ENCODE measurements around the gene FEM1B. TPM values are rescaled to one million over a fixed set of nuclear protein-coding genes. Genes with fewer than 3 reads are reported as not detected.

Gene FEM1B
- total RNA-seq, 2 experiments from 2014 or later: 35.5 to 37.3 TPM

GRCh38 chr15:68310178-68310803, 32.7 kb downstream of the FEM1B start:
- H3K4me1 ChIP-seq (ENCODE audit: insufficient read depth, low read length, poor library complexity, severe bottlenecking): peaks cover 4% of the 10 kb centered on the region
- CTCF ChIA-PET (ENCODE audit: unreplicated experiment): no interaction called here
- POLR2A ChIA-PET: no interaction called here
- no peak overlapping the region for H3K27ac ChIP-seq (ENCODE audit: low read depth, low read length, poor library complexity, severe bottlenecking)
- no peak overlapping the region for H3K4me2 ChIP-seq (ENCODE audit: low read length)
- no peaks in the 10 kb centered on the region for H4K20me1 ChIP-seq (ENCODE audit: insufficient read depth, low read length)
- H3K36me3 ChIP-seq (ENCODE audit: insufficient read depth, low read length): no peaks in the 10 kb centered on the region
- H3K79me2 ChIP-seq (ENCODE audit: insufficient read depth, low read depth, low read length): no peaks in the 10 kb centered on the region
- H3K9me3 ChIP-seq (ENCODE audit: low read length): no peaks in the 10 kb centered on the region
- TF ChIP-seq EZH2phosphoT487 (IDR thresholded peaks at IDR 0.05; ENCODE audit: borderline replicate concordance, low read depth, low read length) (no peak), CTCF (conservative IDR thresholded peaks at IDR 0.05; ENCODE audit: low read length) (no peak)
- no TSS peak for BruUV-seq (replicated peaks)
- H3K4me3 ChIP-seq (ENCODE audit: low read depth, low read length, poor library complexity, severe bottlenecking): no peak overlapping the region
- no peak for DNase-seq (ENCODE audit: low spot score)
- no peaks in the 10 kb centered on the region for H3K9me2 ChIP-seq (ENCODE audit: insufficient read depth, low read length)
- intact Hi-C loops (cut with micrococcal nuclease; ENCODE audit: unreplicated experiment): no loop called here
- no peak overlapping the region for H2AFZ ChIP-seq (ENCODE audit: low read length)

GRCh38 chr15:68310804-68311463, 33.4 kb downstream of the FEM1B start:
- no peak for TF ChIP-seq EZH2phosphoT487 (IDR thresholded peaks at IDR 0.05; ENCODE audit: borderline replicate concordance, low read depth, low read length)
- TF ChIP-seq CTCF (conservative IDR thresholded peaks at IDR 0.05; ENCODE audit: low read length): no peak
- no TSS peak for BruUV-seq (replicated peaks)
- POLR2A ChIA-PET: no interaction called here

GRCh38 chr15:68311464-68311835, 33.9 kb downstream of the FEM1B start:
- ChIA-PET CTCF (ENCODE audit: unreplicated experiment) (interaction anchor here (0.6 kb wide), 1 partner anchor 357 kb away, joined by 4 read pairs; no protein-coding TSS in a partner anchor), POLR2A (no interaction called here)
- no peak overlapping the region for H2AFZ ChIP-seq (ENCODE audit: low read length)
- no peaks in the 10 kb centered on the region for H4K20me1 ChIP-seq (ENCODE audit: insufficient read depth, low read length)
- H3K79me2 ChIP-seq (ENCODE audit: insufficient read depth, low read depth, low read length): no peaks in the 10 kb centered on the region
- peaks cover 2% of the 10 kb centered on the region for H3K4me1 ChIP-seq (ENCODE audit: insufficient read depth, low read length, poor library complexity, severe bottlenecking)
- intact Hi-C loops (cut with micrococcal nuclease; ENCODE audit: unreplicated experiment): no loop called here
- no peak overlapping the region for H3K27ac ChIP-seq (ENCODE audit: low read depth, low read length, poor library complexity, severe bottlenecking)
- no peak for DNase-seq (ENCODE audit: low spot score)
- no peaks in the 10 kb centered on the region for H3K9me3 ChIP-seq (ENCODE audit: low read length)
- TF ChIP-seq EZH2phosphoT487 (IDR thresholded peaks at IDR 0.05; ENCODE audit: borderline replicate concordance, low read depth, low read length) (no peak), CTCF (conservative IDR thresholded peaks at IDR 0.05; ENCODE audit: low read length) (no peak)
- no peaks in the 10 kb centered on the region for H3K9me2 ChIP-seq (ENCODE audit: insufficient read depth, low read length)
- no peak overlapping the region for H3K4me3 ChIP-seq (ENCODE audit: low read depth, low read length, poor library complexity, severe bottlenecking)
- no peak overlapping the region for H3K4me2 ChIP-seq (ENCODE audit: low read length)
- no peaks in the 10 kb centered on the region for H3K36me3 ChIP-seq (ENCODE audit: insufficient read depth, low read length)
- BruUV-seq (replicated peaks): no TSS peak

More at GRCh38 chr15:68310804-68311463, 33.4 kb downstream of the FEM1B start:
- Histone ChIP-seq H3K4me1 (ENCODE audit: insufficient read depth, low read length, poor library complexity, severe bottlenecking) (peaks cover 4% of the 10 kb centered on the region), H3K4me3 (ENCODE audit: low read depth, low read length, poor library complexity, severe bottlenecking) (no peak overlapping the region), H3K4me2 (ENCODE audit: low read length) (no peak overlapping the region), H3K27ac (ENCODE audit: low read depth, low read length, poor library complexity, severe bottlenecking) (no peak overlapping the region), H3K79me2 (ENCODE audit: insufficient read depth, low read depth, low read length) (no peaks in the 10 kb centered on the region), H3K9me3 (ENCODE audit: low read length) (no peaks in the 10 kb centered on the region), H2AFZ (ENCODE audit: low read length) (no peak overlapping the region), H4K20me1 (ENCODE audit: insufficient read depth, low read length) (no peaks in the 10 kb centered on the region), H3K9me2 (ENCODE audit: insufficient read depth, low read length) (no peaks in the 10 kb centered on the region), H3K36me3 (ENCODE audit: insufficient read depth, low read length) (no peaks in the 10 kb centered on the region)
- CTCF ChIA-PET (ENCODE audit: unreplicated experiment): interaction anchor here (0.6 kb wide), 1 partner anchor 356 kb away, joined by 4 read pairs; no protein-coding TSS in a partner anchor
- no peak for DNase-seq (ENCODE audit: low spot score)
- intact Hi-C loops (cut with micrococcal nuclease; ENCODE audit: unreplicated experiment): no loop called here

Measured in OCI-LY7 (cell line).